Lung (tissue), 12 donors: ENCODE data around the gene CKM. TPM values are rescaled to one million over a fixed set of nuclear protein-coding genes. Genes with fewer than 3 reads are reported as not detected.

ENCODE experiments used
- ATAC-seq: fragments of 200-7000 bp; cut with Tn5 transposase; one replicate; pipeline ENCODE4 v1.9.1; 2020; ENCODE audit warnings: moderate number of reproducible peaks; ENCODE audit not compliant: insufficient read depth, low FRiP score
- DNase-seq, 3 donors: peaks; one replicate each; pipeline ENCODE4 v3.0.0-alpha.2; 2013 to 2017
- H3K27ac ChIP-seq, 2 donors: one replicate each; pipeline ENCODE4 v1.5.1; 2013; ENCODE audit warnings: mild to moderate bottlenecking in 2 of 2, moderate library complexity in 2 of 2, control low read depth in 1 of 2, inconsistent platforms in 1 of 2, low read depth in 1 of 2, low read length in 1 of 2
- H3K27me3 ChIP-seq, 3 donors: one replicate each; pipeline ENCODE4 v1.5.1; 2013; ENCODE audit warnings: low read length in 2 of 3; ENCODE audit not compliant: control insufficient read depth in 3 of 3, insufficient read depth in 3 of 3
- H3K36me3 ChIP-seq, 4 donors: one replicate each; pipeline ENCODE4 v1.5.1; 2013; ENCODE audit warnings: low read length in 4 of 4, mild to moderate bottlenecking in 1 of 4, moderate library complexity in 1 of 4; ENCODE audit not compliant: control insufficient read depth in 4 of 4, insufficient read depth in 4 of 4
- H3K4me1 ChIP-seq, 5 donors: one replicate each; pipeline ENCODE4 v1.5.1; 2013; ENCODE audit warnings: low read length in 5 of 5, mild to moderate bottlenecking in 2 of 5, moderate library complexity in 1 of 5; ENCODE audit not compliant: control insufficient read depth in 5 of 5, insufficient read depth in 5 of 5
- H3K4me3 ChIP-seq: one replicate; pipeline ENCODE4 v1.5.1; 2013; ENCODE audit warnings: mild to moderate bottlenecking, control low read depth, moderate library complexity
- H3K9ac ChIP-seq, 2 donors: one replicate each; pipeline ENCODE4 v1.5.1; 2013; ENCODE audit warnings: low read length in 2 of 2, control low read depth in 1 of 2; ENCODE audit not compliant: insufficient read depth in 1 of 2
- H3K9me3 ChIP-seq, 4 donors: one replicate each; pipeline ENCODE4 v1.5.1; 2013; ENCODE audit warnings: low read length in 3 of 4, mild to moderate bottlenecking in 1 of 4, moderate library complexity in 1 of 4; ENCODE audit not compliant: control insufficient read depth in 4 of 4, insufficient read depth in 3 of 4
- WGBS, 2 donors: extraction: QIAGEN DNeasy Blood & Tissue Kit; methylation state at CpG; one replicate each; pipeline ENCODE4 v1.1.7; 2013; 5-methylcytosine and 5-hydroxymethylcytosine counted together
- polyA plus RNA-seq, 2 donors: library from polyadenylated mRNA; stranded (reverse); fragments of 200-250 nt; gene quantifications; one replicate each; pipeline ENCODE4 v1.2.1, GENCODE V29; 2013
- total RNA-seq, 2 donors: library from RNA; depleted of rRNA in 1 of 2; stranded (reverse); fragments of >200 nt in 1 of 2; gene quantifications; one replicate each; pipeline ENCODE4 v1.2.1, GENCODE V29; 2014 to 2021
- TF ChIP-seq, protein P1 (sequence below): IDR thresholded peaks from 2 replicates; pipeline ENCODE4 v1.5.1; 2012; ENCODE audit warnings: mild to moderate bottlenecking; ENCODE audit errors: control extremely low read depth, extremely low read depth
- donor health status: control.
- donor health status: control.
- donor health status: Bipolar disorder and iron deficiency.
- donor health status: healthy.
- donor health status: DM: yes; HTN: yes; CAD: no.

The CKM gene
- total and polyA plus RNA-seq, 4 donors: 0.06 to 1.4 (median 0.97) TPM; not detected in 1

- H3K36me3 ChIP-seq: peaks cover 0 to 16% (median 0%) of the 10 kb centered on the region in 4 donors
- H3K9me3 ChIP-seq: no peaks in the 10 kb centered on the region
- H3K27me3 ChIP-seq: no peaks in the 10 kb centered on the region
- no peak overlapping the region for H3K27ac ChIP-seq
- H3K9ac ChIP-seq: no peak overlapping the region
- H3K4me3 ChIP-seq: no peak overlapping the region
- DNase-seq (no peak), ATAC-seq (no peak)
- TF ChIP-seq, protein P1, sequence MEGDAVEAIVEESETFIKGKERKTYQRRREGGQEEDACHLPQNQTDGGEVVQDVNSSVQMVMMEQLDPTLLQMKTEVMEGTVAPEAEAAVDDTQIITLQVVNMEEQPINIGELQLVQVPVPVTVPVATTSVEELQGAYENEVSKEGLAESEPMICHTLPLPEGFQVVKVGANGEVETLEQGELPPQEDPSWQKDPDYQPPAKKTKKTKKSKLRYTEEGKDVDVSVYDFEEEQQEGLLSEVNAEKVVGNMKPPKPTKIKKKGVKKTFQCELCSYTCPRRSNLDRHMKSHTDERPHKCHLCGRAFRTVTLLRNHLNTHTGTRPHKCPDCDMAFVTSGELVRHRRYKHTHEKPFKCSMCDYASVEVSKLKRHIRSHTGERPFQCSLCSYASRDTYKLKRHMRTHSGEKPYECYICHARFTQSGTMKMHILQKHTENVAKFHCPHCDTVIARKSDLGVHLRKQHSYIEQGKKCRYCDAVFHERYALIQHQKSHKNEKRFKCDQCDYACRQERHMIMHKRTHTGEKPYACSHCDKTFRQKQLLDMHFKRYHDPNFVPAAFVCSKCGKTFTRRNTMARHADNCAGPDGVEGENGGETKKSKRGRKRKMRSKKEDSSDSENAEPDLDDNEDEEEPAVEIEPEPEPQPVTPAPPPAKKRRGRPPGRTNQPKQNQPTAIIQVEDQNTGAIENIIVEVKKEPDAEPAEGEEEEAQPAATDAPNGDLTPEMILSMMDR: no peak
- 92 to 95% methylated on average over 4 of the region's 4 CpGs for WGBS, 2 donors
- peaks cover 0 to 6% (median 0%) of the 10 kb centered on the region in 5 donors for H3K4me1 ChIP-seq
Measured at GRCh38 chr19:45368127-45368526, 45.5 kb upstream of the CKM start.

DNA sequence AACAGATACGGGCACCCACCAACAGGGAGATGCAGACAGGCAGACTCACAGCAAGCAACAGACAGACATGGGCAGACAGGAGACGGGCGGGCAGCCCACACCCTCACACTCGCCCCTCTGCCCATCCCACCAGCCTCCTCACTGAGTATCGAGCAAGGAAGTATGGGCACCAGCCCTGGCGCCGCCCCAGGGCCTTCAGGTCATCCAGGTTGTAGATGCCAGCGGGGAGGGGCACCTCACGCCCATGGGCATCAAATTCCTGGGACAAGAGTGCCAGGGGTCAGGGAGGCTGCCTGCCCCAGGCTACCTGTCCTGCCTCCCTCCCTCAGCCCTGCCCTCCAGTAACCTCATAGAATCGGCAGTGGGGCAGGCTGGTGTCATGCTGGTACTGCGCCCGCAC, 42.0 kb upstream of the CKM start:
- H3K27me3 ChIP-seq: no peaks in the 10 kb centered on the region
- 89 to 93% methylated on average over 10 to 12 of the region's 12 CpGs for WGBS, 2 donors
- H3K9me3 ChIP-seq: no peaks in the 10 kb centered on the region
- no peak overlapping the region for H3K27ac ChIP-seq
- TF ChIP-seq, protein P1: no peak
- no peak overlapping the region for H3K9ac ChIP-seq
- ATAC-seq (no peak), DNase-seq (no peak)
- no peak overlapping the region for H3K4me3 ChIP-seq
- H3K36me3 ChIP-seq: peaks cover 2 to 21% (median 7%) of the 10 kb centered on the region in 4 donors
- peaks cover 0 to 4% (median 0%) of the 10 kb centered on the region in 5 donors for H3K4me1 ChIP-seq

DNA sequence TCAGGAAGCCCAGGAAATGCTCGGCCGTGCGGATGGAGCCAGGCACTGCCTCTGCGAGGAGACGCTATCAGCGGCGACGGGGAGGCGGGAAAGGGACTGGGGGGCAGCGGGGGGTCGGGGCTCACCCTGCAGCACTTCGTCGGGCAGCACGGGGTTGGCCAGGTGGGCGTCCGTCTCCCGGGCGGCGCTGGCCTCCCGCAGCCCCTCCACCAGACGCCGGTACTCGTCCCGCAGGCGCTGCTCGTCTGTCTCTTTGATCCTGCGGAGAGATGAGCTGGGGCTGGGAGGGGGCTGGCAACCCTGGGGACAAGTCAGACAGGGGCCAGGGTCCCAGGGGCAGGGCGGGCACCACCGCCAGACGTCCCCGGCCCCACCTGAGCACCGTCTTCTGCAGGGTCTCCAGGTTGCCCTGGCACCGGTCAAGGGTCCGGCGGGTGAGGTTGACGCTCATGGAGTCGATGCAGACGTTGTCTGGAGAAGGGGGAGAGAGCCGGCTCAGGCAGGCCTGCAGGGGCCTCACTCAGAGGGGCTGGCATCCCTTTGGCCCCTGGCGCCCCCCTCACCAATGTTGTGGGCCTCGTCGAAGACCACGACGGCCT, 41.3 kb upstream of the CKM start:
- Histone ChIP-seq H3K27me3 (no peaks in the 10 kb centered on the region), H3K9ac (no peak overlapping the region), H3K4me1 (peaks cover 0 to 1% (median 0%) of the 10 kb centered on the region in 5 donors), H3K9me3 (no peaks in the 10 kb centered on the region), H3K27ac (no peak overlapping the region), H3K36me3 (peaks cover 2 to 27% (median 8%) of the 10 kb centered on the region in 4 donors), H3K4me3 (no peak overlapping the region)
- DNase-seq (no peak), ATAC-seq (no peak)
- WGBS, 2 donors: 94% methylated on average over 41 to 44 of the region's 44 CpGs
- TF ChIP-seq, protein P1: no peak

DNA sequence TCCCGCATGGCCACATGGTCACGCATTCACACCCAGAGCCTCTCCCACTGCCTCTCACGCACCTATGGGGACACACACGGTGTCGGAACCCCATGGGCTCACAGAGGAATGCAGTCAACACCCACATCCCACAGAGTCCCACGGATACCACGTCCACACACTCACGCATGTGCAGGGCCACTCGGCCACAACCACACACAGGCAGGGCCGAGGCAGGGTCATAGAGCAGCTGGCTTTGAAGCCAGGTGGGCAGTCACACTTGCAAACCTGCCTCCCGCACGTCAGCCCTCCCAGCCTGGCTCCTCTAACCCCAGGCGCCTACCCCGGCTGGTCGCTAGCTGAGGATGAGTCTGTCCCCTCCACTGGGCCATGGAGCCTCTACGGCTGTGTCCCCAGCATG, 39.6 kb upstream of the CKM start:
- Histone ChIP-seq H3K27ac (no peak overlapping the region), H3K27me3 (no peaks in the 10 kb centered on the region)
- ATAC-seq: no peak

More for the DNA sequence above, 39.6 kb upstream of the CKM start:
- no peak for DNase-seq
- TF ChIP-seq, protein P1: no peak
- Histone ChIP-seq H3K9ac (no peak overlapping the region), H3K4me1 (no peaks in the 10 kb centered on the region), H3K4me3 (no peak overlapping the region), H3K9me3 (no peaks in the 10 kb centered on the region), H3K36me3 (peaks cover 2 to 34% (median 8%) of the 10 kb centered on the region in 4 donors)
- WGBS, 2 donors: 91 to 95% methylated on average over 16 of the region's 16 CpGs
